ENCODE data around the gene OR10H3. TPM values are rescaled to one million over a fixed set of nuclear protein-coding genes. Genes with fewer than 3 reads are reported as not detected.
A peak's percentile ranks its signal among the peaks of the same experiment; 100 is the strongest.
"Not testable (repeated sequence)": the region's sequence is repeated elsewhere in the genome, so short reads cannot be mapped to it uniquely, and the experiment has no call there.

The OR10H3 gene
- total RNA-seq, 1 experiment from 2014 or later: not detected

DNA sequence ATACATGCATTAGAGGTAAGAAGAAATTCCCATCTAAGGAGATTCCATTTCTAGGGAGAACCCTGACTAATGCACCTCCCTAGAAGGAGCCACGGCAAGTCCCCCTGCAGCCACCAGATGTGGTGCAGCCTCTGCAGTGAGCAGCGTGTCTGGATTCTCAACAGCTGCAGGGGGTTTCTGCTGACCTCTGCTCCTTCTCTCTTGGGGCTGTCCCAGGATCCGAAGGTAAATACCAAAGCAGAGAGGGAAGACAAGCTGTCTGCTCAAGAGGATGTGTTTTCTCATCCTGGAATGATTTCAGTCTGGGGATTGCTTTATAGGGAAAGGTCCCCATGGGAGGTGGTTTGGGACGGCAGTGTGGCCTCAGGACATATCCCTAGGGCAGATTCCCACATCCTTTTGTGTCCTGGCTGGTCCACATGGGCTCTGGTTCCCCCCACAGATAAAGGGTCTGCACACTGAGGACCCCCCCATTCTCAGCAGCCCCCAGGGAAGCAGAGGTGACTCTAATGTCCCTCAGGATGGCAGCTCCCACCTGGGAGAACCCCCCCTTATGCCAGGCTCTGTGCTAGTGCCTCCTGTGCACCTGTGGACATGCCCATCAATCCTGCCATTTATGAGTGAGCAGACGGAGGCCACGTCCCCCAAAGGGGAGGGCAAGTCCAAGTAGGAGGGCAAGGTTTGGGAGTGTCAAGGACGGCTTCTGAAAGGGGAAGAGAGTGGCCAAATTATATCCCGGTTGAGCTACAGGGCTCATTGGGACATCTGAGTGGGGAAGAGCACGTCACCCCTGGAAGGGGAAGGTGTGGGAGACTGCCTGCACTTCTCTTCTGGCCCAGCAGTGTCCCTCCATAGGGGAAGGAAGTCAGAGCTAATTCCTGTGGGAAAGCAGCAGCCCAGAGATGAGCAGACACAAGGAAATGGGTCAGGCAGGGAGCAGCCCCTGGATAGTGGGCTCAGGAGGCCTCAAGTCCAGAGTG, 39.5 kb downstream of the OR10H3 start:
- no peak for DNase-seq (ENCODE audit: low spot score)

DNA sequence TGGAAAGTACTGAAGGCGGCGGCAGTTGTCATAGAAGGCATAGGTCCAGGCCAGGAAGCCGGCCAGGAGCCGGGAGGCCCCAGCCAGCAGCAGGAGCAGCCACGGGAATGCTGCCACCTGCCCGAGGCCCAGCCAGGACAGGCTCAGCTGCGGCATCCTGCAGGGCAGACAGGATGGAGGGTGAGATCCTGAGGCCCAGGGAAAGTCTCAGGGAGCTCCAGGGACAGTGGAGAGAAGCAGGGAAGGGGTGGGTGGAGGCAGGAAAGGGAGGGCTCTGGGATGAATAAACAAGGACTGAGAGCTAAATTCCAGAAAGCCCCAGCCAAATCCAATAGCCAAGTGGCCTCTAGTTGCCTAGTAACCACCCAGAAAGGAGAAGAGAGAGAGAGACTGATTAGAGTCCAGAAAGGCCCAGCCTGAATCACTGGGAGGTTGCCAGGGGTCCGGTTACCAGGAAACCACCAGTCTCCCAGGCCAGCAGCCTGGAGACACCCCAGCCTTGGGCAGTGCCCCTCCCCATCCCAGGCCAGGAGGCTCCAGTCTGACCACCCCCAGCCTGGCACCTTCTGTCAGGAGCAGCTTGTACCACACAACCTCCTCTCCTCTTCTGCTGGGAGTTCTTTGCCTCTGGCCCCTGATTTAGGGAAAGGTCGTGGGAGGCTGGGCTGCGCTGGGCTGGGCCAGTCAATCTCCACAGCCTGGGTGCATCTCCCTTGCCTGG, 42.1 kb downstream of the OR10H3 start:
- peak; percentile 25 for DNase-seq (ENCODE audit: low spot score)

GRCh38 chr19:15780610-15781418, 43.0 kb downstream of the OR10H3 start:
- DNase-seq (ENCODE audit: low spot score): peak; percentile 34

GRCh38 chr19:15781661-15782060, 43.9 kb downstream of the OR10H3 start:
- DNase-seq (ENCODE audit: low spot score): no peak

- no peak for DNase-seq (ENCODE audit: low spot score)
Measured at GRCh38 chr19:15782211-15782610, 44.4 kb downstream of the OR10H3 start.

- DNase-seq (ENCODE audit: low spot score): not testable (repeated sequence)
Measured at GRCh38 chr19:15782896-15783295, 45.1 kb downstream of the OR10H3 start.

- DNase-seq (ENCODE audit: low spot score): no peak
Measured at GRCh38 chr19:15787611-15788155, 49.9 kb downstream of the OR10H3 start, which contains the start of gene OR10H5. TSS of gene OR10H5 (plus strand) at chr19:15787661. CDS start at chr19:15794049, 6,388 bp downstream.

GRCh38 chr19:15788594-15789270, 50.9 kb downstream of the OR10H3 start:
- peak; percentile 53 for DNase-seq (ENCODE audit: low spot score)

- peak; percentile 15 for DNase-seq (ENCODE audit: low spot score)
Measured at GRCh38 chr19:15790096-15790495, 52.3 kb downstream of the OR10H3 start.

Other genes with a start within 250 kb of the OR10H3 start
- gene CYP4F22, start 229.5 kb upstream of the OR10H3 start, total RNA-seq (2014; rRNA removed; shearing (Covaris generic)): not detected in 2 replicates
- not detected in 2 replicates for gene CYP4F8, start 122.8 kb upstream of the OR10H3 start, total RNA-seq (2014; rRNA removed; shearing (Covaris generic))
- 0.89 and 0.99 TPM in 2 replicates for gene CYP4F3, start 97.1 kb upstream of the OR10H3 start, total RNA-seq (2014; rRNA removed; shearing (Covaris generic))
- 6.9 and 12.2 TPM in 2 replicates for gene CYP4F12, start 64.9 kb upstream of the OR10H3 start, total RNA-seq (2014; rRNA removed; shearing (Covaris generic))
- gene OR10H2, start 10.0 kb upstream of the OR10H3 start, total RNA-seq (2014; rRNA removed; shearing (Covaris generic)): not detected in 2 replicates
- gene OR10H5, start 49.7 kb downstream of the OR10H3 start, total RNA-seq (2014; rRNA removed; shearing (Covaris generic)): 0.18 TPM in 1 of 2 replicates, not detected in the other
- not detected in 2 replicates for gene OR10H1, start 77.7 kb downstream of the OR10H3 start, total RNA-seq (2014; rRNA removed; shearing (Covaris generic))
- 0.18 TPM in 1 of 2 replicates, not detected in the other for gene CYP4F2, start 160.1 kb downstream of the OR10H3 start, total RNA-seq (2014; rRNA removed; shearing (Covaris generic))
- 0.29 and 0.58 TPM in 2 replicates for gene CYP4F11, start 196.5 kb downstream of the OR10H3 start, total RNA-seq (2014; rRNA removed; shearing (Covaris generic))
- gene OR10H4, start 211.0 kb downstream of the OR10H3 start, total RNA-seq (2014; rRNA removed; shearing (Covaris generic)): not detected in 2 replicates

Measured in HT-29 (cell line).